Calu3 (cell line): ENCODE measurements around the gene MC3R. TPM values are rescaled to one million over a fixed set of nuclear protein-coding genes. Genes with fewer than 3 reads are reported as not detected.
A peak's percentile ranks its signal among the peaks of the same experiment; 100 is the strongest.
"Not testable (repeated sequence)": the region's sequence is repeated elsewhere in the genome, so short reads cannot be mapped to it uniquely, and the experiment has no call there.

ENCODE experiments used
- BruUV-seq: library from RNA; stranded (reverse); fragments of 400-500 nt; replicated peaks from 2 replicates; lab custom pipeline; 2021; lab: Mats Ljungman, UMichigan
- CTCF ChIA-PET: fragments of 300-600 bp; sonication (Branson Sonifier 250); formaldehyde crosslinking; loops from one replicate; lab custom pipeline; 2022; ENCODE audit warnings: antibody characterized with exemption; lab: Charles Lee
- DNase-seq: peaks from one replicate; pipeline ENCODE4 v3.0.0; 2022
- H3K27ac Mint-ChIP-seq: one replicate; pipeline ENCODE4 v1.8.0; 2022; ENCODE audit warnings: mixed read lengths; ENCODE audit not compliant: unreplicated experiment
- H3K27me3 Mint-ChIP-seq: one replicate; pipeline ENCODE4 v1.8.0; 2022; ENCODE audit warnings: mixed read lengths; ENCODE audit not compliant: unreplicated experiment
- H3K36me3 Mint-ChIP-seq: one replicate; pipeline ENCODE4 v1.8.0; 2022; ENCODE audit warnings: mild to moderate bottlenecking, moderate library complexity, mixed read lengths; ENCODE audit not compliant: insufficient read depth, unreplicated experiment
- H3K4me1 Mint-ChIP-seq: one replicate; pipeline ENCODE4 v1.8.0; 2022; ENCODE audit warnings: mild to moderate bottlenecking, low read depth, mixed read lengths; ENCODE audit not compliant: unreplicated experiment
- H3K4me3 Mint-ChIP-seq: one replicate; pipeline ENCODE4 v1.8.0; 2022; ENCODE audit warnings: mild to moderate bottlenecking, low read depth, moderate library complexity, mixed read lengths; ENCODE audit not compliant: unreplicated experiment
- H3K9me3 Mint-ChIP-seq: one replicate; pipeline ENCODE4 v1.8.0; 2022; ENCODE audit warnings: low read depth, mixed read lengths; ENCODE audit not compliant: unreplicated experiment
- intact Hi-C: fragments of 100-400 bp; cut with micrococcal nuclease; formaldehyde crosslinking; loops from one replicate; pipeline ENCODE4 v1.10.0; 2022; ENCODE audit not compliant: unreplicated experiment
- total RNA-seq: library from RNA; stranded (reverse); gene quantifications from 2 replicates; pipeline ENCODE4 v1.2.3, GENCODE V29; 2022
- TF ChIP-seq, protein P1 (sequence below): fragments of 200-600 bp; IDR thresholded peaks from one replicate; pipeline ENCODE4 v1.8.0; 2022; ENCODE audit warnings: antibody characterized with exemption; ENCODE audit not compliant: unreplicated experiment

Gene MC3R
- total RNA-seq, 1 experiment from 2014 or later: not detected

- Mint-ChIP-seq H3K4me1 (no peaks in the 10 kb centered on the region), H3K36me3 (no peaks in the 10 kb centered on the region), H3K27me3 (peaks cover 14% of the 10 kb centered on the region), H3K4me3 (no peak overlapping the region), H3K9me3 (peaks cover 11% of the 10 kb centered on the region), H3K27ac (no peak overlapping the region)
- intact Hi-C loops: no loop called here
- BruUV-seq: no TSS peak
- TF ChIP-seq, protein P1, sequence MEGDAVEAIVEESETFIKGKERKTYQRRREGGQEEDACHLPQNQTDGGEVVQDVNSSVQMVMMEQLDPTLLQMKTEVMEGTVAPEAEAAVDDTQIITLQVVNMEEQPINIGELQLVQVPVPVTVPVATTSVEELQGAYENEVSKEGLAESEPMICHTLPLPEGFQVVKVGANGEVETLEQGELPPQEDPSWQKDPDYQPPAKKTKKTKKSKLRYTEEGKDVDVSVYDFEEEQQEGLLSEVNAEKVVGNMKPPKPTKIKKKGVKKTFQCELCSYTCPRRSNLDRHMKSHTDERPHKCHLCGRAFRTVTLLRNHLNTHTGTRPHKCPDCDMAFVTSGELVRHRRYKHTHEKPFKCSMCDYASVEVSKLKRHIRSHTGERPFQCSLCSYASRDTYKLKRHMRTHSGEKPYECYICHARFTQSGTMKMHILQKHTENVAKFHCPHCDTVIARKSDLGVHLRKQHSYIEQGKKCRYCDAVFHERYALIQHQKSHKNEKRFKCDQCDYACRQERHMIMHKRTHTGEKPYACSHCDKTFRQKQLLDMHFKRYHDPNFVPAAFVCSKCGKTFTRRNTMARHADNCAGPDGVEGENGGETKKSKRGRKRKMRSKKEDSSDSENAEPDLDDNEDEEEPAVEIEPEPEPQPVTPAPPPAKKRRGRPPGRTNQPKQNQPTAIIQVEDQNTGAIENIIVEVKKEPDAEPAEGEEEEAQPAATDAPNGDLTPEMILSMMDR: no peak
- CTCF ChIA-PET: no interaction called here
- DNase-seq: no peak
These were observed 35.2 kb upstream of the MC3R start for GRCh38 chr20:56213321-56213720.

- H3K4me1 Mint-ChIP-seq: no peaks in the 10 kb centered on the region
- no TSS peak for BruUV-seq
- TF ChIP-seq, protein P1: no peak
- H3K27ac Mint-ChIP-seq: no peak overlapping the region
- no peak overlapping the region for H3K4me3 Mint-ChIP-seq
- H3K27me3 Mint-ChIP-seq: peaks cover 14% of the 10 kb centered on the region
- H3K9me3 Mint-ChIP-seq: peaks cover 13% of the 10 kb centered on the region
- CTCF ChIA-PET: interaction anchor here (0.7 kb wide), 1 partner anchor 52 kb away, joined by 3 read pairs; no protein-coding TSS in a partner anchor
- intact Hi-C loops: no loop called here
- no peak for DNase-seq
- H3K36me3 Mint-ChIP-seq: no peaks in the 10 kb centered on the region
These were observed 33.4 kb upstream of the MC3R start for GRCh38 chr20:56215115-56215514.

DNA sequence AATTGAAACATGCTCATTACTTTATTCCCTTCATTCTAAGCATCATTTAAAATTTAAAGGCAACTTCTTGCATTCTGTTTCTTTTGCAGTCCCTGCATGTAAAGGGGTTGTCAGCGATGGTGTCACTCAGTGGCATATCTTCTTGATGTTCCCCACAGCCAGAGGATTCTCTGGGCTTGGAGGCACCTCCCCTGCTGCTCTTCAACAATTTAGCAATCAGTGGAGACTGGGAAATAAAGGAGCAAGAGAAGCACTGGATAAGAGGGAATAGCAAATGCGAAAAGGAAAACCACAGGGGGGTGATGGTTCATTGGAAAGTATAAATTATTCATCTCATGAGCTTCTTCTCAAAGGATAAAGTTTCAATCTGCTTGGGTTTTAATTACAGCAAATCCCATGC, 30.7 kb upstream of the MC3R start:
- CTCF ChIA-PET: no interaction called here
- BruUV-seq: no TSS peak
- intact Hi-C loops: no loop called here
- H3K27me3 Mint-ChIP-seq: peaks cover 14% of the 10 kb centered on the region
- H3K36me3 Mint-ChIP-seq: no peaks in the 10 kb centered on the region
- H3K27ac Mint-ChIP-seq: no peak overlapping the region
- DNase-seq: no peak
- H3K4me3 Mint-ChIP-seq: no peak overlapping the region
- H3K9me3 Mint-ChIP-seq: peaks cover 13% of the 10 kb centered on the region
- TF ChIP-seq, protein P1: no peak
- peaks cover 9% of the 10 kb centered on the region for H3K4me1 Mint-ChIP-seq

GRCh38 chr20:56221186-56221585, 27.3 kb upstream of the MC3R start:
- BruUV-seq, H3K4me3 Mint-ChIP-seq, CTCF ChIA-PET, H3K4me1 Mint-ChIP-seq, H3K9me3 Mint-ChIP-seq, DNase-seq, H3K36me3 Mint-ChIP-seq, H3K27me3 Mint-ChIP-seq, intact Hi-C loops: not testable (repeated sequence)
- H3K27ac Mint-ChIP-seq: peak overlapping the region; percentile 68

DNA sequence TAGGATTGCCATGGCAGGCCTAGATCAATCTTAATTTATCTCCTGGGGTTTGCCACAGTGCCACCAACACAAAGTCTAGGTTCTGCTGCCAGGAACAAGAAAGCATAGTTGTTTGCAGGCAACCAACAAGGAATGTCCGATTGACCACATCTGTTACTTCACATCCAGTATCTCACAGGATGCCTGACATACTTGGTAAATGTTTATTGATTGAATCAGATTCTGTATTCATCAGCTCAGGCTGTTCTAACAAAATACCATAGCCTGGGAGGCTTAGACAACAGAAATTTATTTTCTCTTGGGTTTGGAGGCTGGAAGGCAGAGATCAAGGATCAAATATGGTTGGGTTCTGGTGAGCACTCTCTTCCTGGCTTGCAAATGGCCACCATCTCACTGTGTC, 26.3 kb upstream of the MC3R start:
- no TSS peak for BruUV-seq
- TF ChIP-seq, protein P1: no peak
- Mint-ChIP-seq H3K27me3 (no peaks in the 10 kb centered on the region), H3K4me3 (no peak overlapping the region), H3K27ac (no peak overlapping the region), H3K9me3 (peaks cover 10% of the 10 kb centered on the region), H3K4me1 (peaks cover 9% of the 10 kb centered on the region), H3K36me3 (no peaks in the 10 kb centered on the region)
- intact Hi-C loops: no loop called here
- CTCF ChIA-PET: no interaction called here
- DNase-seq: no peak
